ENCODE measurements around the gene LOC128125822.
"Not testable (repeated sequence)": the region's sequence is repeated elsewhere in the genome, so short reads cannot be mapped to it uniquely, and the experiment has no call there.

Gene LOC128125822

DNA sequence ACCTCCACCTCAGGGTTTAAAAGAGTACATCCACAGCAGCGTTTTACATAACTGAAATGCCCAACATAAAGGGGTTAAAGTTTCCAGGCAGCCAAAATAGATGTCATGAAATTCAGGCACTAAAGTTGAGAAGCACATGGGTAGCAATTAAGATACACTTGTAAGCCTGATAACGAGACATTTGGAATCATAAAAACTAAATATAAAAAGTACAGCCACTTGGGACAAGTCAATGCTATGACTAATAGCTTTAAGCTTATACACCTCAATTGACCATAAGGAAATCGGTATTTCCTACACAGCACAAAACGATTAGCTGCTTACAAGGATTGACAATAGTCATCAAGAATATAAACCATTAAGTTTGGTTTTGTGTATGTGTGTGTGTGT lies 11.8 kb downstream of the LOC128125822 start:
- no peak for ATAC-seq (replicated peaks)

DNA sequence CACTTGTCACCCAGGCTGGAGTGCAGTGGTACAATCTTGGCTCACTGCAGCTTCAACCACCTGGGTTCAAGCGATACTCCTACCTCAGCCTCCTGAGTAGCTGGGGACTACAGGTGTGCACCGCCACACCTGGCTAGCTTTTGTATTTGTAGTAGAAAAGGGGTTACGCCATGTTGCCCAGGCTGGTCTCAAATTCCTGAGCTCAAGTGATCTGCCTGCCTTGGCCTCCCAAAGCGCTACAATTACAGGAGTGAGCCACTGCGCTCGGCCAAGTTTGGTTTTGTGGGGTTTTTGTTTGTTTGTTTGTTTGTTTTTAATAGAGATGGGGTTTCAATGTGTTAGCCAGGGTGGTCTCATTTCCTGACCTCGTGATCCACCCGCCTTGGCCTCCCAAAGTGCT lies 12.3 kb downstream of the LOC128125822 start:
- Mint-ChIP-seq H3K4me3 (no peak overlapping the region), H3K4me1 (no peaks in the 10 kb centered on the region), H3K27ac (no peak overlapping the region), H3K27me3 (no peaks in the 10 kb centered on the region), H3K9me3 (no peaks in the 10 kb centered on the region), H3K36me3 (ENCODE audit: low read depth) (peaks cover 43% of the 10 kb centered on the region)
- ATAC-seq (replicated peaks) = no peak

More for the DNA sequence above, 11.8 kb downstream of the LOC128125822 start:
- H3K4me3 Mint-ChIP-seq = no peak overlapping the region
- no peaks in the 10 kb centered on the region for H3K27me3 Mint-ChIP-seq
- peaks cover 48% of the 10 kb centered on the region for H3K36me3 Mint-ChIP-seq (ENCODE audit: low read depth)
- H3K27ac Mint-ChIP-seq = no peak overlapping the region
- no peaks in the 10 kb centered on the region for H3K9me3 Mint-ChIP-seq
- H3K4me1 Mint-ChIP-seq = no peaks in the 10 kb centered on the region

DNA sequence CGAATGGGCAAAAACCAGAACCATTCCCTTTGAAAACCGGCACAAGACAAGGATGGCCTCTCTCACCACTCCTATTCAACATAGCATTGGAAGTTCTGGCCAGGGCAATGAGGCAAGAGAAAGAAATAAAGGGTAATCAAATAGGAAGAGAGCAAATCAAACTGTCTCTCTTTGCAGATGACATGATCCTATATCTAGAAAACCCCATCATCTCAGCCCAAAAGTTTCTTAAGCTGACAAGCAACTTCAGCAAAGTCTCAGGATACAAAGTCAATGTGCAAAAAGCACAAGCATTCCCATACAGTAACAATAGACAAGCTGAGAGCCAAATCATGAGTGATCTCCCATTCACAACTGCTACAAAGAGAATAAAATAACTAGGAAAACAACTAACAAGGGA lies 13.4 kb downstream of the LOC128125822 start:
- not testable (repeated sequence) for H3K27me3 Mint-ChIP-seq; H3K27ac Mint-ChIP-seq; H3K4me3 Mint-ChIP-seq; ATAC-seq (replicated peaks); H3K9me3 Mint-ChIP-seq; H3K4me1 Mint-ChIP-seq
- H3K36me3 Mint-ChIP-seq (ENCODE audit: low read depth) = peaks cover 32% of the 10 kb centered on the region

DNA sequence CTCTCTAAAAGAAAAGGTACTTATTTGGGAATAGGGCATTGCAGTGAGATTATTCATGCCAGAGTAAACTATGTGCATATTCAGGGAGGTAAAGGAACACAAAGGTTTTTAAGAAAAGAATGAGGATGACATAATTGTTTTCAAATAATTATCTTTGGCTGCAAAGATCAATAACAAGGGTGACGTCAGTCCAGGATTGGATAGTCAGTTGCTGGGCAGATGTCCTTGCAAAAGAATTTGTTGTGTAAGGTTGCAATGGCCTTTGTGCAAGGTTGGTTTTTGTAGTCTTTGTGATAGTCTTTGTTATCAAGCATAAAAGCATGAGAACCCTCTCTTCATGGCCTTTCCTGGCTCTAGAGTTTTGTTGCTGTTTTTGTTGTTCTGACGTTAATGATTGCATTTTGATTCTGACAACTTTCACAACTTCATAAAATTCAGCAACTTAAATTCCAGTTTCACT lies 17.7 kb downstream of the LOC128125822 start:
- Mint-ChIP-seq H3K4me3 (no peak overlapping the region), H3K27me3 (no peaks in the 10 kb centered on the region), H3K27ac (no peak overlapping the region), H3K4me1 (no peaks in the 10 kb centered on the region), H3K36me3 (ENCODE audit: low read depth) (no peaks in the 10 kb centered on the region), H3K9me3 (no peaks in the 10 kb centered on the region)
- no peak for ATAC-seq (replicated peaks)

DNA sequence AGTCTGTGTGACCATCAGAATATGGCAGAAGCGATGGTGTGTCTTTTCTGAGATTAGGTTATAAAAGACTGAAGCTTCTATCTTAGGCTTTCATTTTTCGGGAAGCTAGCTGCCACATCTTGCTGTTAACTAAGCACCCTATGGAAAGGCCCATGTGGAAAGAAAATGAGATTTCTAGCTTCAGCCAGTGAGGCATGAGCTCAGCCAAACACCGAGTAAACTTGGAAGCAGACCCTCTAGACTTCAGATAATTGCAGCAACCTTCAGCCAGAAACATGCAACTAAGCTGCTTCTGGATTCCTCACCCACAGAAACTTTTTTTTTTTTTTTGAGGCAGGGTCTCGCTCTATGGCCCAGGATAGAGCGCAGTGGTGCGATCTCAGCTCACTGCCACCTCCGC lies 20.6 kb downstream of the LOC128125822 start:
- H3K27ac Mint-ChIP-seq = no peak overlapping the region

DNA sequence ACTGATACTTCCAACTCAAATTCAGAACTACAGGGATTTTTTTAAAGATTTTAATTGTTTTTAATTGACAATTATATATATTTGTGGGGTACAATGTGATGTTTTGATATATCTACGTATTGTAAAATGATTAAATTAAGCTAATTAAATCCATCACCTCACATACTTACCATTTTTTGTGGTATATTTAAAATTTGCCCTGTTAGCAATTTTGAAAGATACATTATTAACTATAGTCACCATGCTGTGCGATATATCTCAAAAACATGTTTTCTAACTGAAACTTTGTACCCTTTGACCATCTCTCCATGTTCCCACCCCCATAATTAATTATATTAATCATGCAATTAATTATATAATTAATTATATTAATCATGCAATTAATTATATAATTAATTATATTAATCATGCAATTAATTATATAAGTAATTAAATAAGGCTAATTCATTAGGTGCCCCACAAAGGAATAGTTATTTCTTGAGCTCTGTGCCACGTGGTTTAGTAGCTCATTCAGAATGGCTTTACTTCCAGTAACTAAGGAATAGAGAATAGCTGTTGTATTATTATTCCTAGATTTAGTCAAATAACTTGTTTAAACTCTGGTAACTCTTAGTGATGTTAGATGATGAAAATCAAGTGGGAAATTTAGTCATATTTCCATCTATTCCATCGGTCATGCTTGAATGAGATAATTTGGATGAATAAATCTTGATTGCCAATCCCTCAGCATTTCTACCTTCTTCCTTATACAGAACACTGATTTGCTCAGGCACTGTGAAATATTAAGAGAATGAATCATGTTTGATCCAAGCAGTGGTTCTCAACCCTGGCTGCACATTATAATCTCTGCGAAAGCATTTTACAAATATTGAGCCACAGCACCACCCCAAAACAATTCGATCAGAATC lies 25.1 kb downstream of the LOC128125822 start:
- Mint-ChIP-seq H3K36me3 (ENCODE audit: low read depth) (no peaks in the 10 kb centered on the region), H3K4me3 (peak overlapping the region; percentile 85), H3K27me3 (no peaks in the 10 kb centered on the region), H3K4me1 (peaks cover 9% of the 10 kb centered on the region), H3K27ac (no peak overlapping the region), H3K9me3 (no peaks in the 10 kb centered on the region)
- ATAC-seq (replicated peaks) = no peak

More for the DNA sequence above, 20.6 kb downstream of the LOC128125822 start:
- H3K27me3 Mint-ChIP-seq = no peaks in the 10 kb centered on the region
- no peaks in the 10 kb centered on the region for H3K9me3 Mint-ChIP-seq
- no peak for ATAC-seq (replicated peaks)
- no peak overlapping the region for H3K4me3 Mint-ChIP-seq
- no peaks in the 10 kb centered on the region for H3K36me3 Mint-ChIP-seq (ENCODE audit: low read depth)
- H3K4me1 Mint-ChIP-seq = peaks cover 2% of the 10 kb centered on the region

DNA sequence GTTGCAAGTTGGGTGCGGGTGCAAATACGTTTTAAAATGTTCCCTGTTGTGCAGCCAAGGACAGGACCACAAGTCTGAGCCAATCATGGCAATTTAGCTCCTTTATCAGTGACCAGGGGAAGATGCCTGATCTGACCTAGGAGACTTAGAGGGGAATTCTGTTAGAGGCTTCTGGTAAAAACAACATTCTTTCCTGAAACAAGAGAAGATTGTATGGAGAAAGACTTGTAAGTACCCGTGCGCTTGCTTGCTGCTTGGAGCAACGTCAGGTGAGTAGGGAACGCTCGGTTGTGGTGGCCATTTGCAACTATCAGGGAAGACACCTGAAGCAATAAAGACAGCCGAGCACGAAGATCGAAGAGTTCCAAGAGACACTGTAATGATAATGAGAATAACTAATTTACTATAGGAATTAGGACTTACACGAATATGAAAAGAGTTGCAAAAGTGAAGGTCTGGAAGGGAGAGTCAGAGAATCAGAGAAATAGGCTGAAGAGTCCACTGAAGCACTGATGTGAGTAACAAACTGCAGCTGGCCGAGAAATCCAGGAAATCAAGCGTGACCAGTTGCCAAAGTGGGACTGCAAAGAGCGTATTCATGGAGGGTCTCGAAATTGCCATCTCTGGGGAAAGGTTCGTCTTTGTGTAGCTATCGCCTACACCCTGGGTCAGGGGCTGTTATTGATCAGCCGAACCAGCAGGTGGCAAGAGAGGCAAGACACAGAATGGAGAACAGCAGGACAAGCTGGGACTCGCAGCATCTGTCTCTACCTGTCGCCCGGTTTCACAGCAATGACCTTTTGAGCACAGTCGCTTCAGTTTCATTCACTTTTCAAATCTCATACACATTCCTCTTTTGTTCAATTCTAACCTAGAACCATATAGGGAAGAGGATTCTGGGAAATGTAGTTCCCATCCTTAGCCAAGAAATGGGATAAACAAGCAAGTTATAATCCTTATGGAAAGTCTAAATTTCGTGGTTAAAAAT lies 26.1 kb downstream of the LOC128125822 start:
- no peaks in the 10 kb centered on the region for H3K27me3 Mint-ChIP-seq
- H3K4me3 Mint-ChIP-seq = peak overlapping the region; percentile 85
- H3K9me3 Mint-ChIP-seq = no peaks in the 10 kb centered on the region
- peak; percentile 100 for ATAC-seq (replicated peaks)
- no peak overlapping the region for H3K27ac Mint-ChIP-seq
- H3K4me1 Mint-ChIP-seq = peaks cover 9% of the 10 kb centered on the region
- H3K36me3 Mint-ChIP-seq (ENCODE audit: low read depth) = no peaks in the 10 kb centered on the region

DNA sequence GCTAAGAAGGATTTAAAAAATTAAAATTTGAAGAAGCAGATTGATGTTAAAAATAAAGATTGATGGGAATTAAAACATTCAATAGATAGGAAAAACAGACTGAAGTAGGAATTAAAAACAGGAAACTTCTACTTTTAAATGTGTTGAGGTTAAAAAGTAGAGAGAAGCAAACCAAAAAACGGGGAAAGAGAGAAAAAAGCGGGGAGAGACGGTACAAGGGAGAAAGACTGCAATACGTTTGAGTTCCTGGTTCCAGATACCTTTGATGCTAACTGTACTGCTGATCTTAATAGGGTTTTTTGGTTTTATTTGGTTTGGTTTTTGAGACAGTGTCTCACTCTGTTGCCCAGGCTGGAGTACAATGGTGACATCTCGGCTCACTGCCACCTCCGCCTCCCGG lies 27.0 kb downstream of the LOC128125822 start:
- Mint-ChIP-seq H3K4me3 (peak overlapping the region; percentile 85), H3K27me3 (no peaks in the 10 kb centered on the region), H3K27ac (no peak overlapping the region), H3K9me3 (no peaks in the 10 kb centered on the region), H3K36me3 (ENCODE audit: low read depth) (no peaks in the 10 kb centered on the region), H3K4me1 (peaks cover 9% of the 10 kb centered on the region)
- ATAC-seq (replicated peaks) = no peak

DNA sequence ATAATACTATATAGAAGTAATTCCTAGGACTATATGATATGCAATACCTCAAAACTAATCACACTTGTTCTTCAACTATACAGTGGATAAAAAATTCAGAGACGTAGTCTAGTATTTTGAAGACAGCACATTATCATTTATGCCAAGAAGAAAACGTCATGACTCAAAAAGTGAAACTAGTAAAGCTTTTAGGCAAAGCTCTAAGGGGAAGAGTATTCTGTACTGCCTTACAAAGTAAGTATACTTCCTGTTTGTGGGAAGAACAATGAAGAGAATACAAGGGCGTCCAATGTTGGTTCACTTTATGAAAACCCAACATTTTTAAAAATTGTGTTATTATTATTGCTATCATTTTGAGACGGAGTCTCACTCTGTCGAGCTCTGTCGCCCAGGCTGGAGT lies 27.9 kb downstream of the LOC128125822 start:
- no peak for ATAC-seq (replicated peaks)
- H3K27me3 Mint-ChIP-seq = no peaks in the 10 kb centered on the region
- H3K9me3 Mint-ChIP-seq = no peaks in the 10 kb centered on the region
- no peak overlapping the region for H3K27ac Mint-ChIP-seq
- no peak overlapping the region for H3K4me3 Mint-ChIP-seq
- peaks cover 9% of the 10 kb centered on the region for H3K4me1 Mint-ChIP-seq
- H3K36me3 Mint-ChIP-seq (ENCODE audit: low read depth) = no peaks in the 10 kb centered on the region

DNA sequence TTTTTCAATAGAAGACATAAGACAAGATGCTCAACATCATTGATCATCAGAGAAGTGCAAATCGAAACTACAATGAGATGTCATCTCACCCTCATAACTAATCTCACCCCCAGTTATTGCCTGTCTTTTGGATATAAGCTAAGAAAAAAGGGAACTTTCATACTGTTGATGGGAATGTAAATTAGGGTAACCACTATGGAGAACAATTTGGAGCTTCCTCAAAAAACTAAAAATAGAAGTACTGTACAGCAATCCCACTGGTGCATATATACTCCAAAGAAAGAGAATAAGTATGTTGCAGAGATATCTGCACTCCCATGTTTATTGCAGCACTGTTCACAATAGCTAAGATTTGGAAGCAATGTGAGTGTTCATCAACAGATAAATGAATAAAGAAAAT lies 37.0 kb downstream of the LOC128125822 start:
- H3K36me3 Mint-ChIP-seq (ENCODE audit: low read depth) = no peaks in the 10 kb centered on the region
- H3K9me3 Mint-ChIP-seq = no peaks in the 10 kb centered on the region
- no peaks in the 10 kb centered on the region for H3K4me1 Mint-ChIP-seq
- no peak overlapping the region for H3K4me3 Mint-ChIP-seq
- no peak for ATAC-seq (replicated peaks)
- H3K27me3 Mint-ChIP-seq = no peaks in the 10 kb centered on the region
- H3K27ac Mint-ChIP-seq = no peak overlapping the region

DNA sequence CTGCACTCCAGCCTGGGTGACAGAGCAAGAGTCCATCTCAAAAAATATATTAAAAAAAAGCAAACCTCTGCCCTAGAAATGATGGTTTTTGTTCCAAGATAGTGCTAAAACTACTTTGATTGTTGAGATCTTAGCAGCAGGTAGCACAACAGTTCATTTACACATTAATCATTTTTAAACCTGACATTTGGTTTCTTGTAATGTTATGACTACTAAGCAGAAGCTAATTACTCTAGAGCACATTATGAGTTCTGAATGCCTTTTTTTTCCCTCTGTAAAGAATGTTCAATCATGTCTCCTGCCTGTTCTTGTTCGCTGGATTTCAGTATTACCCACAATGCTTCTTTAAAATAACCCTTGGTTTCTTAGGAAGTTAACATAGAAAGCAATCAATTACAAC lies 38.7 kb downstream of the LOC128125822 start:
- H3K36me3 Mint-ChIP-seq (ENCODE audit: low read depth) = no peaks in the 10 kb centered on the region
- no peak overlapping the region for H3K27ac Mint-ChIP-seq
- no peaks in the 10 kb centered on the region for H3K4me1 Mint-ChIP-seq
- no peak overlapping the region for H3K4me3 Mint-ChIP-seq
- H3K27me3 Mint-ChIP-seq = no peaks in the 10 kb centered on the region
- H3K9me3 Mint-ChIP-seq = no peaks in the 10 kb centered on the region
- no peak for ATAC-seq (replicated peaks)

DNA sequence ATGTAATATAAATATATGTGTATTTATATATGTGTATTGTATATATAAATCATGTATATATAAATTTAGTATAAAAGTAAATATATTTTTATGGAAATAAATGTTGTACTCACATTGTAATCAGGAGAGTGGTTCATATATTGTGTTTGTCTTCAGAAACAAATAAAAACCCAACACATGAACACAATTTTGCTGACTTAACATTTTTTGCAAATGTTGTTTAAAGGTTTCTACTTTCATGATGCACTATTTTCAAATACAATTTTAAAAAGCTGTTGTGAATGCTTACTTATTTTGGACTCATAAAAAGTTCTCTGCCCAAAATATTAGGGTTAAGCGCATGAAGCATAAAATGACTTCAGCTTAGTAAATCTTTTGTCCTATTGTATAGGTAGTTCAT lies 39.3 kb downstream of the LOC128125822 start:
- H3K27ac Mint-ChIP-seq = no peak overlapping the region
- no peaks in the 10 kb centered on the region for H3K36me3 Mint-ChIP-seq (ENCODE audit: low read depth)
- no peaks in the 10 kb centered on the region for H3K27me3 Mint-ChIP-seq
- no peaks in the 10 kb centered on the region for H3K4me1 Mint-ChIP-seq
- H3K4me3 Mint-ChIP-seq = no peak overlapping the region
- ATAC-seq (replicated peaks) = no peak
- H3K9me3 Mint-ChIP-seq = no peaks in the 10 kb centered on the region

DNA sequence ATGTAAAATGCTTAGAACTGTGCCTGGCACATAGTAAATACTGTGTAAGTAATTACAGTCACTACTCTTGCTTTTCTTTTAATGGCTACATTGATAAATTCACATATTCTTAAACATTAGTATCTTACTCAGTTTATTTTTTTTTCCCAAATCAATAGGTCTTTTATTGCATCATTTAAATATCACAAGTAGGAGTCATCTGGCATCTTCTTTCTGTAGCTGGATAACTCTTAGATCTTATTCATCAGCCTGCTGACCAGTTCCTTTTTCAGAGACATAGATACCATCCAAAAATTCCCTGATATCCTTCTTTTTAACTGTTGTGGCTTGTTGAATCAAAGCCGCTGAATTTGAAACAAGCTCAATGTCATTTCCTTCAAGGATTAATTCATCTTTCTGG lies 43.3 kb downstream of the LOC128125822 start:
- Mint-ChIP-seq H3K4me3 (no peak overlapping the region), H3K27me3 (peaks cover 17% of the 10 kb centered on the region), H3K36me3 (ENCODE audit: low read depth) (no peaks in the 10 kb centered on the region), H3K4me1 (no peaks in the 10 kb centered on the region), H3K9me3 (no peaks in the 10 kb centered on the region), H3K27ac (no peak overlapping the region)
- ATAC-seq (replicated peaks) = no peak

Measured in activated T-helper 17 cell treated with anti-CD3 and anti-CD28 coated beads, Interleukin-2, amount 50 U/mL, for 72 hours (primary cell).